ENCODE measurements around the gene CRIM1. TPM values are rescaled to one million over a fixed set of nuclear protein-coding genes. Genes with fewer than 3 reads are reported as not detected.
"Not testable (repeated sequence)": the region's sequence is repeated elsewhere in the genome, so short reads cannot be mapped to it uniquely, and the experiment has no call there.

Gene CRIM1
- total RNA-seq, 1 experiment from 2014 or later: 46.5 TPM

DNA sequence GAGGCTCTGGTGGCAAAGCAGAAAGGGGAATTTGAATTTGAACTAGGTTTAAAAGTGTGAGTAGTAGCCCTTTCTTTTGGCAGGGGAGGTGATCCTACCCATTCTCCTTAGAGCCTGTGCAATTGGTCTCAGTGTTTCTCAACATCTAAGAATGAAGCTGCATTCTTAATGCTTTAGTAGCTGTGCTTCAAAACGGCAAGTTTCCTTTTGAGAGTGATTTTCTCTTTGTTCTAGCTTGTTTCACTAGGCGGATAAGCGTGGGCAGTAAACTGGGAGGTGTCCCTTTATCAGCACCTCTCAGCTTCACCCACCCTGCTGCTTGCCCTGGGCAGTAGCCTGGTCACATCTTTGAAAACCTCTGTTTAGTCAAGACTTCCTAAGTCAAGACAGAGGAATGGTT is 6.7 kb downstream of the CRIM1 start:
- H3K4me3 ChIP-seq (ENCODE audit: low read depth, low read length, poor library complexity, severe bottlenecking): no peak overlapping the region
- ChIA-PET POLR2A (ENCODE audit: low non-redundant PET) (no interaction called here), CTCF (no interaction called here)
- intact Hi-C loops (cut with micrococcal nuclease; ENCODE audit: unreplicated experiment): no loop called here
- TF ChIP-seq, protein P1, sequence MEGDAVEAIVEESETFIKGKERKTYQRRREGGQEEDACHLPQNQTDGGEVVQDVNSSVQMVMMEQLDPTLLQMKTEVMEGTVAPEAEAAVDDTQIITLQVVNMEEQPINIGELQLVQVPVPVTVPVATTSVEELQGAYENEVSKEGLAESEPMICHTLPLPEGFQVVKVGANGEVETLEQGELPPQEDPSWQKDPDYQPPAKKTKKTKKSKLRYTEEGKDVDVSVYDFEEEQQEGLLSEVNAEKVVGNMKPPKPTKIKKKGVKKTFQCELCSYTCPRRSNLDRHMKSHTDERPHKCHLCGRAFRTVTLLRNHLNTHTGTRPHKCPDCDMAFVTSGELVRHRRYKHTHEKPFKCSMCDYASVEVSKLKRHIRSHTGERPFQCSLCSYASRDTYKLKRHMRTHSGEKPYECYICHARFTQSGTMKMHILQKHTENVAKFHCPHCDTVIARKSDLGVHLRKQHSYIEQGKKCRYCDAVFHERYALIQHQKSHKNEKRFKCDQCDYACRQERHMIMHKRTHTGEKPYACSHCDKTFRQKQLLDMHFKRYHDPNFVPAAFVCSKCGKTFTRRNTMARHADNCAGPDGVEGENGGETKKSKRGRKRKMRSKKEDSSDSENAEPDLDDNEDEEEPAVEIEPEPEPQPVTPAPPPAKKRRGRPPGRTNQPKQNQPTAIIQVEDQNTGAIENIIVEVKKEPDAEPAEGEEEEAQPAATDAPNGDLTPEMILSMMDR (conservative IDR thresholded peaks at IDR 0.05; ENCODE audit: low read depth, low read length): no peak
- no peak for TF ChIP-seq EZH2 (IDR thresholded peaks at IDR 0.05; ENCODE audit: borderline replicate concordance, low read depth, low read length, poor library complexity, severe bottlenecking)
- no peaks in the 10 kb centered on the region for H3K36me3 ChIP-seq (ENCODE audit: insufficient read depth, low read length, poor library complexity, severe bottlenecking)
- peaks cover 58% of the 10 kb centered on the region for H3K4me1 ChIP-seq (ENCODE audit: insufficient read depth, low read length, poor library complexity, severe bottlenecking)
- DNase-seq (ENCODE audit: low spot score): peak; percentile 21
- H3K27me3 ChIP-seq (replicated peaks; ENCODE audit: insufficient read depth, low read depth, low read length, poor library complexity): no peaks in the 10 kb centered on the region
- BruUV-seq (replicated peaks): no TSS peak
- no peaks in the 10 kb centered on the region for H3K9me3 ChIP-seq (ENCODE audit: low read depth, low read length, poor library complexity, severe bottlenecking)
- H3K27ac ChIP-seq (ENCODE audit: low read depth, low read length, poor library complexity, severe bottlenecking): no peak overlapping the region

DNA sequence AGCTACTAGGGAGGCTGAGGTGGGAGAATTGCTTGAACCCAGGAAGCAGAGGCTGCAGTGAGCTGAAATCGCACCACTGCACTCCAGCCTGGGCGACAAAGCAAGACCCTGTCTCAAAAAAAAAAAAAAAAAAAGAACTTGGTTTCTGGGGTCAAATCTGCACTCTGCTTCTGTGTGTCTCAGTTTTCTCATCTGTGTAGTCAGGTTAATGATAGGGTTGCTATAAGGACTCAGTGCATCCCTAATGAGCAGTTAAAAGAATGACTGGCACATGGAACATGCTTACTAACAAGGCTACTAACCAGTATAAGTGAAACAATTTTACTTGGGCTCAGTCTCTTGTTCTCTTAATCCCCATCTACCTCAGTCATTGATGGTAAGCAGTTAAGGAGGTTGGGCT is 7.5 kb downstream of the CRIM1 start:
- H3K27me3 ChIP-seq (replicated peaks; ENCODE audit: insufficient read depth, low read depth, low read length, poor library complexity); H3K27ac ChIP-seq (ENCODE audit: low read depth, low read length, poor library complexity, severe bottlenecking); DNase-seq (ENCODE audit: low spot score); H3K4me3 ChIP-seq (ENCODE audit: low read depth, low read length, poor library complexity, severe bottlenecking); H3K9me3 ChIP-seq (ENCODE audit: low read depth, low read length, poor library complexity, severe bottlenecking); intact Hi-C loops (cut with micrococcal nuclease; ENCODE audit: unreplicated experiment); POLR2A ChIA-PET (ENCODE audit: low non-redundant PET); H3K36me3 ChIP-seq (ENCODE audit: insufficient read depth, low read length, poor library complexity, severe bottlenecking); BruUV-seq (replicated peaks); CTCF ChIA-PET: not testable (repeated sequence)
- H3K4me1 ChIP-seq (ENCODE audit: insufficient read depth, low read length, poor library complexity, severe bottlenecking): peaks cover 63% of the 10 kb centered on the region

DNA sequence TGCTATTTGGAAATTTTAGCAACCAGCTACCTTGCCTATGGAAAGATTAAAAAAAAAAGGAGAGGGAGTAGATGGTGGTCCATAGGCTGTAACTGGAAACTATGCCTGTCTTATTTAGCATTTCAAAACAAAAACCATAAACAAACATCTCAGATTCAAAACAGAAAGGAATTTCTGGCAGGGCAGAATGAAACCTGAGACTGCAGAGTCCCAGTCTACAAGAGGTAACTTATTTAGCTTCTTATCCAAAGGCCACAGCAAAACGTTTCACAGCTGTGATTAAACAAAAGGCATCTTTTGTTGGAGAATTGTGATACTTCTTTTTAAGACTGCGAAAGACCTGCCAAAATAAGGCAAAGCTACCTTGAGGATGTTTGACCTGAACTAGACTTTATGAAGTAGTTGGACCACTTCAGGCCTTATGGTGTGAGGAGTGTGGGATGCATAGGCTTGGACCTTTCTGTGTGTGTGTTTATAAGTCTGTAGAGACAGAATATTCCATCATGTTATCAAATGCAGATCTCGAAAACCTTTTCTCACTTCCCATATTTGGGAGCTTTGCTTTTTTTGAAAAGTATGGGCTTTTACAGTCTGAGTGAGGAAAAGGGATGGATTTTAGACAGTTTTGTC is 11.0 kb downstream of the CRIM1 start:
- Histone ChIP-seq H3K27me3 (replicated peaks; ENCODE audit: insufficient read depth, low read depth, low read length, poor library complexity) (no peaks in the 10 kb centered on the region), H3K4me3 (ENCODE audit: low read depth, low read length, poor library complexity, severe bottlenecking) (no peak overlapping the region), H3K9me3 (ENCODE audit: low read depth, low read length, poor library complexity, severe bottlenecking) (no peaks in the 10 kb centered on the region), H3K27ac (ENCODE audit: low read depth, low read length, poor library complexity, severe bottlenecking) (no peak overlapping the region), H3K36me3 (ENCODE audit: insufficient read depth, low read length, poor library complexity, severe bottlenecking) (no peaks in the 10 kb centered on the region), H3K4me1 (ENCODE audit: insufficient read depth, low read length, poor library complexity, severe bottlenecking) (peaks cover 57% of the 10 kb centered on the region)
- BruUV-seq (replicated peaks): no TSS peak
- no peak for DNase-seq (ENCODE audit: low spot score)
- TF ChIP-seq EZH2 (IDR thresholded peaks at IDR 0.05; ENCODE audit: borderline replicate concordance, low read depth, low read length, poor library complexity, severe bottlenecking): no peak
- TF ChIP-seq, protein P1 (conservative IDR thresholded peaks at IDR 0.05; ENCODE audit: low read depth, low read length): no peak
- intact Hi-C loops (cut with micrococcal nuclease; ENCODE audit: unreplicated experiment): no loop called here
- ChIA-PET POLR2A (ENCODE audit: low non-redundant PET) (no interaction called here), CTCF (no interaction called here)

DNA sequence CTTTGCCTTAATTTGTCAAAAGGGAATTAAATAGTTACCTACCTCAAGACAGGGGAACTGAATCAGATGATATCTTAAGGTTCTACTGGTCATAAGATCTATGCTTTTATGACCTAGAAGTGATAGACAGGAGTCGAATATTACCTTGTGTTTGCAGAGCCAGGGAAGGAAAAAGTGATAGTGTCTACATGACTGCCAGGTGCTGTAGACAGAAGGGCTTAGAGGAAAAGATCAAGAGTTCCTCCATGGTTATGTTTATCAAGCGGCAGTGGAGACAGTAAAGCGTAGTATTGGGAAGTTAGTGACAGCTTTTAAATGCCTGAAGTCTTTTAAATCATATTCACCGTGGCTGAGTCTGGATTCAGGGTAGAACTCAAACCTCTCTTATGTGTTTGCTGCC is 11.9 kb downstream of the CRIM1 start:
- ChIA-PET CTCF (no interaction called here), POLR2A (ENCODE audit: low non-redundant PET) (no interaction called here)
- no peaks in the 10 kb centered on the region for H3K9me3 ChIP-seq (ENCODE audit: low read depth, low read length, poor library complexity, severe bottlenecking)
- DNase-seq (ENCODE audit: low spot score): no peak
- intact Hi-C loops (cut with micrococcal nuclease; ENCODE audit: unreplicated experiment): no loop called here
- TF ChIP-seq, protein P1 (conservative IDR thresholded peaks at IDR 0.05; ENCODE audit: low read depth, low read length): no peak
- no peak for TF ChIP-seq EZH2 (IDR thresholded peaks at IDR 0.05; ENCODE audit: borderline replicate concordance, low read depth, low read length, poor library complexity, severe bottlenecking)
- H3K4me3 ChIP-seq (ENCODE audit: low read depth, low read length, poor library complexity, severe bottlenecking): no peak overlapping the region
- H3K4me1 ChIP-seq (ENCODE audit: insufficient read depth, low read length, poor library complexity, severe bottlenecking): peaks cover 58% of the 10 kb centered on the region
- H3K27ac ChIP-seq (ENCODE audit: low read depth, low read length, poor library complexity, severe bottlenecking): peak overlapping the region; percentile 2
- H3K36me3 ChIP-seq (ENCODE audit: insufficient read depth, low read length, poor library complexity, severe bottlenecking): no peaks in the 10 kb centered on the region
- no peaks in the 10 kb centered on the region for H3K27me3 ChIP-seq (replicated peaks; ENCODE audit: insufficient read depth, low read depth, low read length, poor library complexity)
- BruUV-seq (replicated peaks): no TSS peak

All from A673 (cell line).